ENCODE results near the gene COX6A2.

Gene COX6A2

GRCh38 chr16:31407406-31407805 is 20.8 kb downstream of the COX6A2 start:
- DNase-seq: no peak

DNA sequence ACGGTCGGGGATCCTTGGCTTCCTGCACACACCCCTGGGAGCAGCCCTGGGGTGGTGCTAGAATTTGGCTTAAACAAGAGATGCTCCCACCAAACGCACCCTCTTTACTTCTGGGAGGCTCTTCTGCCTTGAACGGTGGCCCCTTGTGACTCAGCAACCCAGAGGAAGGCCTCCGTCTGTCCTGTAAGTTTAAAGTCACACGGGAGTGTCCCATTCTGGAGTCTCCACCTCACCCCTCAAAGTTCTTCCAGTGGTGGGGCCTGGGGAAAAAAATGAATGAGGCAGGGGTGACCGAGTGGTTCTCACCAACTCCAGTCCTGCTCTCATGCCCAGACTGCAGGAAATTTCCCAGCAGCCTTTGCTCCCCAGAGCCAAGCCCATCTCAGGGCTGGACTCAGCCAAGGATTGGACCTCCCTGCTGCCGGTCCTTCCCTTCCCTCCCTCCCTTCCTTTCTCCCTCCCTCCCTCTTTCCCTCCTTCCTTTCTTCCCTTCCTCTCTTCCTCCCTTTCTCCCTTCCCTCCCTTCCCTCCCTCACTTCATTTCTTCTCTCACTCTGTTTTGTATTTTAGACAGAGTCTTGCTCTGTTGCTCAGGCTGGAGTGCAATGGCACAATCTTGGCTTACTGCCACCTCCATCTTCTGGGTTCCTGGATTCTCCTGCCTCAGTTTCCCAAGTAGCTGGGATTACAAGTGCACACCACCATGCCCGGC is 23.7 kb downstream of the COX6A2 start:
- DNase-seq: no peak

GRCh38 chr16:31403590-31404352 is 24.4 kb downstream of the COX6A2 start:
- DNase-seq: no peak

- no peak for DNase-seq
Observed at GRCh38 chr16:31402687-31403086, 25.5 kb downstream of the COX6A2 start.

DNA sequence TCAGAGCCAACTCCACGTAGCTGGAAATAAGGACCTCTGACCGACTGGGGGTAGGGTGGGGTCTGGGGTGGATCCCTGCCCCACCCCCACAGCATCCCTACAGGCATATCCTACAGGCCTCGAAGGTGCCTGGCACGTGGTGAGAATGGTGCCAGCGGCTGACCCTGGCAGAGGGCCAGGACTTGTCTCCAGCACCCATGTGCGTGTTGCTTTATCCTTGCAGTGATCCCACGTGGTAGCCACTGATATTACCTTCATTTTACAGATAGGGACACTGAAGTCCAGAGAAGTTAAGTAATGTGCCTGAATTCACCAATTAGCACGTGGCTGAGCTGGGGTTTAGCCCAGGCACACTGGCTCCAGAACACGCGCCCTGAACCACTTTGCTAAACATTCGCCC is 26.7 kb downstream of the COX6A2 start:
- no peak for DNase-seq

DNA sequence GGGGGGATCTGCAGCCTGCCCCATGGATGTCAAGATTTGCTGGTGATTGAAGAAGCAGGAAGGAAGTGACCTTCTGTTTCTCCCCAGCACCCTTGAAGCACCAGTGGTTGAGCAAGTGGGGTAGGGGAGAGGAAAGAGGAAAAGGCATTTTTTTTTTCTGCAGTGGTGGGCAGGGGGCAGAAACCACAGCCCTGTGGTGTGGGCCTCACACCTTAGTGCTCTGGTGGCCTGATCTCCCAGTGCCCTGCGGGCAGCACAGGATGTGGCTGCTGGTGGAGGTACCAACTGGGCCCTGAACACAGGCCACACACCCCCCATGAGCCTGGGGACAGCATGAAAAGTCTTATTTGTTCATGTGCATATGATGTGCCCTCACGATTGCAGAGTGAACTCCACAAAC is 28.0 kb downstream of the COX6A2 start:
- DNase-seq: no peak

GRCh38 chr16:31397701-31398100 is 30.5 kb downstream of the COX6A2 start:
- no peak for DNase-seq

GRCh38 chr16:31397096-31397660 is 31.0 kb downstream of the COX6A2 start:
- DNase-seq: no peak

GRCh38 chr16:31395647-31396046 is 32.5 kb downstream of the COX6A2 start:
- DNase-seq: no peak

DNA sequence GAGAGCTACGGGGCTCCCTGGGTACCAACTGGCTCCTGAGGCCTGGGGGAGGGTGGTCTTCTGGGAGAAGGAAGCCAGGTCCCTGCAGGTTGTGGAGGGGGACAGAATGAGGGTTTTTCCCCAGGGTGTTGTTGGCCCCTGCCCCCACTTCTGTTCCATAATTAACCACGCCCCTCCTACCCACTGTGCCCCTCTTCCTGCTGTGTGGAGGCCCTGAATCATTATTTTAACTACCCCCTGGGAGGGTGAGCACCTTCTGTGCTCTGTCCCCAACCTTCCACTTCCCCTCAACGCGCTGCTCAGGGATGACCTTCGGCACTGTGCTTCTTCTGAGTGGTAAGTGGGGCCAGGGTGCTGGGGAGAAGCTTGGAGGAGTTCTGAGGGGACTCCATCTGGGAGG is 35.1 kb downstream of the COX6A2 start, which contains the start of gene ITGAD:
Gene ITGAD, plus strand, starts transcription at position 280 of the 400 bp plus-strand sequence. Its CDS starts 26 bp downstream, at position 306.
- DNase-seq: no peak

DNA sequence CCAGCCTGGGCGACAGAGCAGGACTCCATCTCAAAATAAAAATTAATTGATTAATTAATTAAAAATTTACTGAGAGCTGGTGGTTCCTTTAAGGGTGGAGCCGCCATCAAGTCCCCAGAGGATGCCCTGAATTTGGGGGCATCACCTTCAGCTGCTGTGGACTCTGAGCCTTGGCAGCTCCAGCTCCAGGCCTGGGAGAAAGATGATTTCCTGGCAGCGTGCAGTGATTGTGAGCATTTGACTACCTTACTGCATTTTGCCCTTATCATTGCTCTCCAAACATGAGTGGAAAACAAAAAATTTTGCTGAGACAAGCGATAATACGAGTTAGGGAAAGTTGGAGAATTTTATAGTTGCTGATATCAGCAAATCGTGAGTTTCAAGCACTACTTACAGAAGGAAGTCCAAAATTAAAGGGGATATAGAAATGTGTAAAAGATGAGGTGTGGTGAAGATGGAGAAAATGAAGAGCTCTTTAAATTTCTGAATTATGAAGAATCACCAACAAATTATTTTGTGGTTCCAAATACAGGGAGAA is 37.6 kb downstream of the COX6A2 start:
- no peak for DNase-seq

DNA sequence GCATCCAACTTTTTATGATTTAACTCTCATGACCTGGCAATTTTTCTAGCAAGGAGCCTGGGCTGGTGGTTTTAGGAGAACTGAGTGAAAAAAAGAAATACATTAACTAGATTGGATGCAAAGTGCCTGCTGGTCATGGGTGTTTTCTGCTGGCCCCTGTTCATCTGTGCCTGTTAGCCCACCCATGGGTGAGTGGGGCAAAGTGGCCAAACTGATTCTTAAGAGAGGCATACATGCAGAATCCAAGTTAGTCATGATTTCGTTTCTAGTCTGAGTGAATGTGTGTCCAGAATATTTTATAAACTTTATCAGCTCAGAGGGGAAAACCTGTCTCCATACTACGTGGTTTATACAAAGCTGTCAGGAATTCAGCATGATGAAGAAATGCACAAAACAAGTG is 39.6 kb downstream of the COX6A2 start:
- DNase-seq: no peak

- DNase-seq: no peak
Observed at GRCh38 chr16:31386157-31386984, 41.8 kb downstream of the COX6A2 start.

- DNase-seq: no peak
Observed at GRCh38 chr16:31385680-31386079, 42.5 kb downstream of the COX6A2 start.

DNA sequence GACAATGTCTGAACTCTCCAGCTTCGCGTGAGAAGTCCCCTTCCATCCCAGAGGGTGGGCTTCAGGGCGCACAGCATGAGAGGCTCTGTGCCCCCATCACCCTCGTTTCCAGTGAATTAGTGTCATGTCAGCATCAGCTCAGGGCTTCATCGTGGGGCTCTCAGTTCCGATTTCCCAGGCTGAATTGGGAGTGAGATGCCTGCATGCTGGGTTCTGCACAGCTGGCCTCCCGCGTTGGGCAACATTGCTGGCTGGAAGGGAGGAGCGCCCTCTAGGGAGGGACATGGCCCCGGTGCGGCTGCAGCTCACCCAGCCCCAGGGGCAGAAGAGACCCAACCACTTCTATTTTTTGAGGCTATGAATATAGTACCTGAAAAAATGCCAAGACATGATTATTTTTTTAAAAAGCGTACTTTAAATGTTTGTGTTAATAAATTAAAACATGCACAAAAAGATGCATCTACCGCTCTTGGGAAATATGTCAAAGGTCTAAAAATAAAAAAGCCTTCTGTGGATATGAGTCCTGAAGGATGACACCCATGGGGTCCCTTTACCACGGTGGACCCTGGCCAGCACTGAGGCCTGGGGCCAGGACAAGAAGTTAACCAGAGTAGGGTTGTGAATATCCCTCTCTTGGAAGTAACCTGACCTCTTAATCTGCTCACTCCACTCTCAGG is 45.5 kb downstream of the COX6A2 start:
- peak; percentile 43 for DNase-seq

DNA sequence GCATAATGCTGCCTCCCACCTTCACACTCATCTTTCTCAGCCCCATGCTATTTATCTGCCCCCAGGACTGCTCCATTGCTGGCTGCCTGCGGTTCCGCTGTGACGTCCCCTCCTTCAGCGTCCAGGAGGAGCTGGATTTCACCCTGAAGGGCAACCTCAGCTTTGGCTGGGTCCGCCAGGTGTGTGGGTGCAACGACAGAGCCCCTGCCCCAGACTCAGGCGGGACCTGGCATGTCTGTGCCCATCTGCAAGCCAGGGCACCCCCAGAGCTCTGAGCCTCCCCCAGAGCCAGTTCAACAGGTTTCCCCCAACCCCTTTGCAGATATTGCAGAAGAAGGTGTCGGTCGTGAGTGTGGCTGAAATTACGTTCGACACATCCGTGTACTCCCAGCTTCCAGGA is 48.0 kb downstream of the COX6A2 start:
- DNase-seq: no peak
